ENCODE data around the gene ARHGAP15.

ARHGAP15 gene

DNA sequence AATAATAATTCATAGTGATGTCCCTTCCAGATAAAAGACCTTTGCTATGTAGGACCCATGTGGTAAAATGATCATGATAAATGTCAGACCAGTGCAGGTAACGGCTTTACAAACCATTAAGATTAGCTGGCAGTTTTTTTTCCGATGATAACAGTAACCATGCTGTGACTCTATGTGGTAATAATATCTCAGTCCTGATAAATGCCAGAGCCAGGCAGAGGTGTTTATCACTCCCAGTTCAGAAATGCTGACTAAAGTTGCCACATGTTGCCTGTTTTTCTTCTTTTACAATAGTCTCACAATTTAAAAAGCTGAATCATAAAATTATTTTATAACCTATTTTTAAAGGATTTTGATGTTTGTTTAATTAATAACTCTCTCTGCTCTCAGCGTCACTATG is 565.1 kb downstream of the ARHGAP15 start:
- H3K9me3 ChIP-seq (ENCODE audit: insufficient read depth, low read length): no peaks in the 10 kb centered on the region
- H3K36me3 ChIP-seq (ENCODE audit: low read length): no peaks in the 10 kb centered on the region
- H3K79me2 ChIP-seq (ENCODE audit: insufficient read depth, low read length): no peaks in the 10 kb centered on the region
- TF ChIP-seq, protein P1, sequence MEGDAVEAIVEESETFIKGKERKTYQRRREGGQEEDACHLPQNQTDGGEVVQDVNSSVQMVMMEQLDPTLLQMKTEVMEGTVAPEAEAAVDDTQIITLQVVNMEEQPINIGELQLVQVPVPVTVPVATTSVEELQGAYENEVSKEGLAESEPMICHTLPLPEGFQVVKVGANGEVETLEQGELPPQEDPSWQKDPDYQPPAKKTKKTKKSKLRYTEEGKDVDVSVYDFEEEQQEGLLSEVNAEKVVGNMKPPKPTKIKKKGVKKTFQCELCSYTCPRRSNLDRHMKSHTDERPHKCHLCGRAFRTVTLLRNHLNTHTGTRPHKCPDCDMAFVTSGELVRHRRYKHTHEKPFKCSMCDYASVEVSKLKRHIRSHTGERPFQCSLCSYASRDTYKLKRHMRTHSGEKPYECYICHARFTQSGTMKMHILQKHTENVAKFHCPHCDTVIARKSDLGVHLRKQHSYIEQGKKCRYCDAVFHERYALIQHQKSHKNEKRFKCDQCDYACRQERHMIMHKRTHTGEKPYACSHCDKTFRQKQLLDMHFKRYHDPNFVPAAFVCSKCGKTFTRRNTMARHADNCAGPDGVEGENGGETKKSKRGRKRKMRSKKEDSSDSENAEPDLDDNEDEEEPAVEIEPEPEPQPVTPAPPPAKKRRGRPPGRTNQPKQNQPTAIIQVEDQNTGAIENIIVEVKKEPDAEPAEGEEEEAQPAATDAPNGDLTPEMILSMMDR (IDR thresholded peaks at IDR 0.05; ENCODE audit: insufficient read depth, low read length, poor library complexity, severe bottlenecking): no peak
- H3K9me2 ChIP-seq (replicated peaks; ENCODE audit: insufficient read depth, low read length): no peaks in the 10 kb centered on the region
- no peak overlapping the region for H3K9ac ChIP-seq (ENCODE audit: low read length)
- no peaks in the 10 kb centered on the region for H3F3A ChIP-seq (ENCODE audit: insufficient read depth)
- H2AFZ ChIP-seq (ENCODE audit: low read depth, low read length, severe bottlenecking): no peak overlapping the region
- no peak overlapping the region for H3K27ac ChIP-seq (ENCODE audit: low read depth, low read length)
- H4K20me1 ChIP-seq (ENCODE audit: low read depth, low read length): no peaks in the 10 kb centered on the region
- no peaks in the 10 kb centered on the region for H3K27me3 ChIP-seq (ENCODE audit: low read length)
- no peak overlapping the region for H3K4me3 ChIP-seq (ENCODE audit: insufficient read depth, low read length, poor library complexity, severe bottlenecking)
- H3K4me2 ChIP-seq (ENCODE audit: low read depth, low read length, poor library complexity, severe bottlenecking): no peak overlapping the region

DNA sequence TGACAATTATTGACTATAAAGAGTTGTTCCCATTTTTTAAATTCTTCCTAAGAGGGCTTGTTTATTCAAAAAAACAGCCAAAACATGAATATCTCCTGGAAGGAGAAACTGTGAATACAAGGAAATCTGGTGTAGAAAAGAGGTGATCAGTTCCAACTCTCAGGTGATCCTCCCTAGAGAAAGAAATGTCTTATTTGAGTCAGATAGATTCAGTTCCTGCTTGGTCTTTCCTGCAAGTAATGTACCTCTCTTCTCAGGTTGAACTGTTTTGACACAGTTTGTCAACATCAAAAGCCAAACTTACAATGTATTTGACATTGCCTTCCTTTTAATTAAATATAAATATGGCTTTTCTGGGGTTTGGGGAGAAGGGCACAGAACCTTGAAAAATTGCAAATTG is 567.4 kb downstream of the ARHGAP15 start:
- no peaks in the 10 kb centered on the region for H3K36me3 ChIP-seq (ENCODE audit: low read length)
- no peaks in the 10 kb centered on the region for H3F3A ChIP-seq (ENCODE audit: insufficient read depth)
- no peaks in the 10 kb centered on the region for H3K79me2 ChIP-seq (ENCODE audit: insufficient read depth, low read length)
- H3K4me3 ChIP-seq (ENCODE audit: insufficient read depth, low read length, poor library complexity, severe bottlenecking): no peak overlapping the region
- H3K9me2 ChIP-seq (replicated peaks; ENCODE audit: insufficient read depth, low read length): no peaks in the 10 kb centered on the region
- H3K9me3 ChIP-seq (ENCODE audit: insufficient read depth, low read length): no peaks in the 10 kb centered on the region
- no peaks in the 10 kb centered on the region for H4K20me1 ChIP-seq (ENCODE audit: low read depth, low read length)
- no peak overlapping the region for H3K9ac ChIP-seq (ENCODE audit: low read length)
- no peak overlapping the region for H2AFZ ChIP-seq (ENCODE audit: low read depth, low read length, severe bottlenecking)
- no peak overlapping the region for H3K27ac ChIP-seq (ENCODE audit: low read depth, low read length)
- no peak overlapping the region for H3K4me2 ChIP-seq (ENCODE audit: low read depth, low read length, poor library complexity, severe bottlenecking)
- TF ChIP-seq EZH2phosphoT487 (conservative IDR thresholded peaks at IDR 0.05; ENCODE audit: low read length): no peak
- TF ChIP-seq, protein P1 (IDR thresholded peaks at IDR 0.05; ENCODE audit: insufficient read depth, low read length, poor library complexity, severe bottlenecking): no peak
- H3K27me3 ChIP-seq (ENCODE audit: low read length): no peaks in the 10 kb centered on the region

DNA sequence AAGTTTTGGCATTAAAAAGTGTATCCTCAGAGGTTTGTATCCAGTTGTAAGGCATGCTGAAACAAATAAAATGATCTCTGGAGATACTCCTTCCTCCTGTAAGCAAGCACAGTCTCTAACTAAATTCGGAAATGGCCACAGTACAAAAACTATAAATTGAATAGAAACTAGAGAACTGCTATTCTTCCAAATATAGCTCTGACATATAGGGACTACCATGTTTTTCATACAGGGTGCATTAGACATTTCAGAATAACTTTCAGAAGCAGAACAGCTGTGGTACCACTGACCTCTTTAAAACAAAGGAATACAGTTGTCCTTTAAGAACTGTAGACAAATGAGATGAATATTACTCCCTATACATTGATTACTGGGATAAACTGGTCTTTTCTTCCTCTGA is 568.5 kb downstream of the ARHGAP15 start:
- no peak overlapping the region for H2AFZ ChIP-seq (ENCODE audit: low read depth, low read length, severe bottlenecking)
- H4K20me1 ChIP-seq (ENCODE audit: low read depth, low read length): no peaks in the 10 kb centered on the region
- no peak overlapping the region for H3K27ac ChIP-seq (ENCODE audit: low read depth, low read length)
- H3K79me2 ChIP-seq (ENCODE audit: insufficient read depth, low read length): no peaks in the 10 kb centered on the region
- no peaks in the 10 kb centered on the region for H3K36me3 ChIP-seq (ENCODE audit: low read length)
- no peak overlapping the region for H3K4me2 ChIP-seq (ENCODE audit: low read depth, low read length, poor library complexity, severe bottlenecking)
- no peaks in the 10 kb centered on the region for H3K27me3 ChIP-seq (ENCODE audit: low read length)
- H3K9me3 ChIP-seq (ENCODE audit: insufficient read depth, low read length): no peaks in the 10 kb centered on the region
- no peak overlapping the region for H3K9ac ChIP-seq (ENCODE audit: low read length)
- H3K4me3 ChIP-seq (ENCODE audit: insufficient read depth, low read length, poor library complexity, severe bottlenecking): no peak overlapping the region
- H3F3A ChIP-seq (ENCODE audit: insufficient read depth): no peaks in the 10 kb centered on the region
- no peaks in the 10 kb centered on the region for H3K9me2 ChIP-seq (replicated peaks; ENCODE audit: insufficient read depth, low read length)
- TF ChIP-seq, protein P1 (IDR thresholded peaks at IDR 0.05; ENCODE audit: insufficient read depth, low read length, poor library complexity, severe bottlenecking): no peak
- TF ChIP-seq EZH2phosphoT487 (conservative IDR thresholded peaks at IDR 0.05; ENCODE audit: low read length): no peak

DNA sequence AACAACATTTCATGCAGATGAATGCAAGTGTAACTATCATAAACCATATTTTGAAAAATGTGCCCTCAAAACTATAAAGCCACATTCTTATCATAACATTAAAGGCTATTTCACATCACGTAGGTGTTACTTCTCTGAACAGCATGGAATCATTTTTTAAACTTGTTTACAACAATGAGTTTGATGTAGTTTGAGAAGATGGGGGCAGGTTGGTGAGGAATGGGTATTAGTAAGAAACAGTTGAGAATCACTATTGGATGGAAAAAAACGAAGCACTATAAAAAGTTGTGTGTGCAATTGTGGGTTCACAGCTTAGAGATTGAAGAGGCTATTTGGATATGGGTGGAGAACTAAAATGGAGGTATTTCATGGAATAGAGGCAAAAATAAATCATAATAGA is 569.1 kb downstream of the ARHGAP15 start:
- H3K4me2 ChIP-seq (ENCODE audit: low read depth, low read length, poor library complexity, severe bottlenecking): no peak overlapping the region

More for the DNA sequence above, 569.1 kb downstream of the ARHGAP15 start:
- no peaks in the 10 kb centered on the region for H4K20me1 ChIP-seq (ENCODE audit: low read depth, low read length)
- no peak overlapping the region for H3K4me3 ChIP-seq (ENCODE audit: insufficient read depth, low read length, poor library complexity, severe bottlenecking)
- H3K9me2 ChIP-seq (replicated peaks; ENCODE audit: insufficient read depth, low read length): no peaks in the 10 kb centered on the region
- H3K27ac ChIP-seq (ENCODE audit: low read depth, low read length): no peak overlapping the region
- H3F3A ChIP-seq (ENCODE audit: insufficient read depth): no peaks in the 10 kb centered on the region
- no peaks in the 10 kb centered on the region for H3K27me3 ChIP-seq (ENCODE audit: low read length)
- H3K9me3 ChIP-seq (ENCODE audit: insufficient read depth, low read length): no peaks in the 10 kb centered on the region
- TF ChIP-seq, protein P1 (IDR thresholded peaks at IDR 0.05; ENCODE audit: insufficient read depth, low read length, poor library complexity, severe bottlenecking): no peak
- no peak for TF ChIP-seq EZH2phosphoT487 (conservative IDR thresholded peaks at IDR 0.05; ENCODE audit: low read length)
- H3K9ac ChIP-seq (ENCODE audit: low read length): no peak overlapping the region
- H3K36me3 ChIP-seq (ENCODE audit: low read length): no peaks in the 10 kb centered on the region
- H3K79me2 ChIP-seq (ENCODE audit: insufficient read depth, low read length): no peaks in the 10 kb centered on the region
- no peak overlapping the region for H2AFZ ChIP-seq (ENCODE audit: low read depth, low read length, severe bottlenecking)

Measured in SU-DHL-6 (cell line).